ENCODE results near the gene SLC1A2. TPM values are rescaled to one million over a fixed set of nuclear protein-coding genes. Genes with fewer than 3 reads are reported as not detected.

Gene SLC1A2
- total RNA-seq, 1 donor from 2014 or later = 54.3 TPM

DNA sequence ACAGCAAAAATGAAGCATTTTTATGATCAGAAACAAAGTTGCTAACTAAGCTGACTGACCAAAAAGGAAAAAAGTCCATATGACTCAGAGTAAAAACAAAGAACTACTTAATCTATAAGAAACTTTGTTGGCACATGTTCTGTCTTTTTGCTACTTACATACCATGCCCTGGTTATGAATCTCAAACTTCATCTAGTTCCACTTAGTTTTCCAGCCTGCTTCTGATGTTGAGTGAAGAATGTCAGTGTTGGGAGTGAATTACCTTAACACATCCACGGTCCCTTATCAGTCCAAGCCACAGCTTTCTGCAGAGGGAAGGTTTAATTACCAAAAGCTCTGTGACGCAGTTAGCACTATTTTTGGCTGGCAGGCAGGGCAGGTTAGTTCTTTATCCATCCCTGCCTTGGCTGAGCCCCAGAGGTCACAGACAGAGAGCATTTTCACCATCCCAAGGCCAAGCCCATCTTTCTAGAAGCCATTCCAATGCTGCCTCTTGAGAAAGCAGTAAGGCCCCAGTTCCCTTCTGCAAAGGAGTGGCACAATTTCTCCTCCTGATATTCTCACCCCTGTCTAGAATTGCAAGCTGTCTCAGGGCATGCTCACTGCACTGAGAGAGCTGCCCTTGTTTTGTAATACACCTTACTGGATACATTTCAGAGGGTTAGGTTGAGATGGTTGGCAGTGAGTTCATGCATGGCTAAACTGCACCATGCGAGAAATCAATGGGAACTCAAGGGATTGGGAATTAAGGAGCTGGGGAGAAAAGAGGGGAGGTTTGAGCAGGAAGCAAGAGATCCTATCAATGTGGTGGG lies 67.1 kb downstream of the SLC1A2 start:
- no peaks in the 10 kb centered on the region for H3K36me3 Mint-ChIP-seq (ENCODE audit: unreplicated experiment)
- H3K4me3 Mint-ChIP-seq (ENCODE audit: unreplicated experiment) = no peak overlapping the region
- TF ChIP-seq, protein P1, sequence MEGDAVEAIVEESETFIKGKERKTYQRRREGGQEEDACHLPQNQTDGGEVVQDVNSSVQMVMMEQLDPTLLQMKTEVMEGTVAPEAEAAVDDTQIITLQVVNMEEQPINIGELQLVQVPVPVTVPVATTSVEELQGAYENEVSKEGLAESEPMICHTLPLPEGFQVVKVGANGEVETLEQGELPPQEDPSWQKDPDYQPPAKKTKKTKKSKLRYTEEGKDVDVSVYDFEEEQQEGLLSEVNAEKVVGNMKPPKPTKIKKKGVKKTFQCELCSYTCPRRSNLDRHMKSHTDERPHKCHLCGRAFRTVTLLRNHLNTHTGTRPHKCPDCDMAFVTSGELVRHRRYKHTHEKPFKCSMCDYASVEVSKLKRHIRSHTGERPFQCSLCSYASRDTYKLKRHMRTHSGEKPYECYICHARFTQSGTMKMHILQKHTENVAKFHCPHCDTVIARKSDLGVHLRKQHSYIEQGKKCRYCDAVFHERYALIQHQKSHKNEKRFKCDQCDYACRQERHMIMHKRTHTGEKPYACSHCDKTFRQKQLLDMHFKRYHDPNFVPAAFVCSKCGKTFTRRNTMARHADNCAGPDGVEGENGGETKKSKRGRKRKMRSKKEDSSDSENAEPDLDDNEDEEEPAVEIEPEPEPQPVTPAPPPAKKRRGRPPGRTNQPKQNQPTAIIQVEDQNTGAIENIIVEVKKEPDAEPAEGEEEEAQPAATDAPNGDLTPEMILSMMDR (IDR thresholded peaks at IDR 0.05; ENCODE audit: partially characterized antibody, unreplicated experiment) = no peak
- H3K4me1 Mint-ChIP-seq (ENCODE audit: low read depth, unreplicated experiment) = peaks cover 9% of the 10 kb centered on the region
- DNase-seq = no peak
- H3K27ac Mint-ChIP-seq (ENCODE audit: unreplicated experiment) = no peak overlapping the region
- H3K9me3 Mint-ChIP-seq (ENCODE audit: unreplicated experiment) = no peaks in the 10 kb centered on the region
- no peaks in the 10 kb centered on the region for H3K27me3 Mint-ChIP-seq (ENCODE audit: unreplicated experiment)

DNA sequence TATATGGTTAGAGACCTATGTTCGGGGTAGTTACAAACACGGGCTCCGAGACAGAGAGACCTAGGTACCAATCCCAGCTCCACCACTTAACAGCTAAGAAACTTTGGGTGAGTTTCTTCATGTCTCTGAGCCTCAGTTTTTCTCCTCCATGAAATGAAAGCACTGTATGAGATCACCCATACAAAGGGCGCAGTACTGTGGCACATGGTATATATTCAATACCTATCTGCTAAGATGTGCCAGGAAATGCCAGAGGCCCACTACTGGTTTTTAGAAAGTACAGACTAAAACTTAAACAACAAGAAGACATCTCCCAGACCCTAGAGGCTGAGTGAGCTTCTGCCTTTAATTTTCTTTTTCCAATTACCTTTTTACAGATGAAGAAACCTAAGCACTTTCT lies 69.5 kb downstream of the SLC1A2 start:
- H3K36me3 Mint-ChIP-seq (ENCODE audit: unreplicated experiment) = peaks cover 7% of the 10 kb centered on the region
- TF ChIP-seq, protein P1 (IDR thresholded peaks at IDR 0.05; ENCODE audit: partially characterized antibody, unreplicated experiment) = no peak
- H3K27me3 Mint-ChIP-seq (ENCODE audit: unreplicated experiment) = no peaks in the 10 kb centered on the region
- DNase-seq = no peak
- peaks cover 26% of the 10 kb centered on the region for H3K4me1 Mint-ChIP-seq (ENCODE audit: low read depth, unreplicated experiment)
- H3K4me3 Mint-ChIP-seq (ENCODE audit: unreplicated experiment) = no peak overlapping the region
- peaks cover 4% of the 10 kb centered on the region for H3K9me3 Mint-ChIP-seq (ENCODE audit: unreplicated experiment)
- no peak overlapping the region for H3K27ac Mint-ChIP-seq (ENCODE audit: unreplicated experiment)

GRCh38 chr11:35348898-35349687 lies 70.3 kb downstream of the SLC1A2 start:
- Mint-ChIP-seq H3K27ac (ENCODE audit: unreplicated experiment) (no peak overlapping the region), H3K36me3 (ENCODE audit: unreplicated experiment) (peaks cover 7% of the 10 kb centered on the region), H3K27me3 (ENCODE audit: unreplicated experiment) (no peaks in the 10 kb centered on the region), H3K4me3 (ENCODE audit: unreplicated experiment) (no peak overlapping the region), H3K4me1 (ENCODE audit: low read depth, unreplicated experiment) (peaks cover 26% of the 10 kb centered on the region), H3K9me3 (ENCODE audit: unreplicated experiment) (peaks cover 4% of the 10 kb centered on the region)
- TF ChIP-seq, protein P1 (IDR thresholded peaks at IDR 0.05; ENCODE audit: partially characterized antibody, unreplicated experiment) = no peak
- no peak for DNase-seq

DNA sequence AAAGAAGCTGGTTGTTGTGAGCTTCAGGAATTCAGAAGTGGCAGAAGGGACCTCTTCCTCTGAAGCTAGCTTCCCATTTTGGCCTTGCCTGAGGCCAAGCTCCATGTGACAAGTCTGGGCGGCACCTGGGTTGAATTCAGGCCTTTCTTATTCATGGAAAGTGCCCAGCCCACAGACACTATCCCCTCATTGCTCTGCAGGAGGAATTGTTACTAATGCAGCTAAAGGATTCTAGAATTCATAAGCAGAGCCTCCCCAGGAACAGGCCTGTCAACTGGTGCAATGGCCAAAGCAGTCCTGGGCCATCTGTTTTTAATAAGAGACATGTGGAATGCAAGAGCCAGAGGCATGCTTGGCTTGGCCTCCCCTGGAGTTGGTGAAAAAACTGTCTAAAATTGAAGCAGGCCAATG lies 71.4 kb downstream of the SLC1A2 start:
- Mint-ChIP-seq H3K36me3 (ENCODE audit: unreplicated experiment) (peaks cover 7% of the 10 kb centered on the region), H3K27ac (ENCODE audit: unreplicated experiment) (no peak overlapping the region), H3K27me3 (ENCODE audit: unreplicated experiment) (no peaks in the 10 kb centered on the region)

More for the DNA sequence above, 71.4 kb downstream of the SLC1A2 start:
- Mint-ChIP-seq H3K9me3 (ENCODE audit: unreplicated experiment) (peaks cover 4% of the 10 kb centered on the region), H3K4me1 (ENCODE audit: low read depth, unreplicated experiment) (peaks cover 22% of the 10 kb centered on the region), H3K4me3 (ENCODE audit: unreplicated experiment) (no peak overlapping the region)
- DNase-seq = no peak
- TF ChIP-seq, protein P1 (IDR thresholded peaks at IDR 0.05; ENCODE audit: partially characterized antibody, unreplicated experiment) = no peak
